Activated CD8-positive, alpha-beta T cell treated with anti-CD3 and anti-CD28 coated beads, Interleukin-2, amount 10 ng/mL, durations not matched to agents 7 days and 5 days (primary cell): ENCODE measurements around the gene R3HCC1L. TPM values are rescaled to one million over a fixed set of nuclear protein-coding genes. Genes with fewer than 3 reads are reported as not detected.

ENCODE experiments used
- ATAC-seq: fragments of 150-1000 bp; cut with Tn5 transposase; one replicate; pipeline ENCODE4 v1.10.0; 2021; ENCODE audit warnings: moderate library complexity
- CTCF ChIA-PET: fragments of 350-600 bp; sonication (Branson Sonifier 250); formaldehyde crosslinking; loops from one replicate; lab custom pipeline; 2021; ENCODE audit warnings: antibody characterized with exemption; lab: Charles Lee
- POLR2A ChIA-PET: fragments of 350-600 bp; sonication (Branson Sonifier 250); formaldehyde crosslinking; loops from one replicate; lab custom pipeline; 2021; ENCODE audit warnings: antibody characterized with exemption; lab: Charles Lee
- DNase-seq: peaks from one replicate; pipeline ENCODE4 v3.0.0-alpha.2; 2020
- H3K27ac Mint-ChIP-seq: one replicate; pipeline ENCODE4 v1.8.0; 2021; ENCODE audit warnings: mild to moderate bottlenecking, mixed read lengths
- H3K27me3 Mint-ChIP-seq: one replicate; pipeline ENCODE4 v1.8.0; 2021; ENCODE audit warnings: low read depth, mixed read lengths
- H3K36me3 Mint-ChIP-seq: one replicate; pipeline ENCODE4 v1.8.0; 2021; ENCODE audit warnings: low read depth, mixed read lengths
- H3K4me1 Mint-ChIP-seq: one replicate; pipeline ENCODE4 v1.8.0; 2021; ENCODE audit warnings: low read depth, mixed read lengths
- H3K4me3 Mint-ChIP-seq: one replicate; pipeline ENCODE4 v1.8.0; 2021; ENCODE audit warnings: mild to moderate bottlenecking, mixed read lengths
- H3K9me3 Mint-ChIP-seq: one replicate; pipeline ENCODE4 v1.8.0; 2022; ENCODE audit warnings: mixed read lengths; ENCODE audit not compliant: insufficient read depth
- total RNA-seq, 2 experiments: library from RNA; stranded (reverse); gene quantifications; one replicate each; pipeline ENCODE4 v1.2.3, GENCODE V29; 2021

Gene R3HCC1L
- total RNA-seq, 2 experiments from 2014 or later: 18.2 to 20.3 TPM

GRCh38 chr10:98272656-98273055, 138.2 kb downstream of the R3HCC1L start:
- no peak overlapping the region for H3K27ac Mint-ChIP-seq

DNA sequence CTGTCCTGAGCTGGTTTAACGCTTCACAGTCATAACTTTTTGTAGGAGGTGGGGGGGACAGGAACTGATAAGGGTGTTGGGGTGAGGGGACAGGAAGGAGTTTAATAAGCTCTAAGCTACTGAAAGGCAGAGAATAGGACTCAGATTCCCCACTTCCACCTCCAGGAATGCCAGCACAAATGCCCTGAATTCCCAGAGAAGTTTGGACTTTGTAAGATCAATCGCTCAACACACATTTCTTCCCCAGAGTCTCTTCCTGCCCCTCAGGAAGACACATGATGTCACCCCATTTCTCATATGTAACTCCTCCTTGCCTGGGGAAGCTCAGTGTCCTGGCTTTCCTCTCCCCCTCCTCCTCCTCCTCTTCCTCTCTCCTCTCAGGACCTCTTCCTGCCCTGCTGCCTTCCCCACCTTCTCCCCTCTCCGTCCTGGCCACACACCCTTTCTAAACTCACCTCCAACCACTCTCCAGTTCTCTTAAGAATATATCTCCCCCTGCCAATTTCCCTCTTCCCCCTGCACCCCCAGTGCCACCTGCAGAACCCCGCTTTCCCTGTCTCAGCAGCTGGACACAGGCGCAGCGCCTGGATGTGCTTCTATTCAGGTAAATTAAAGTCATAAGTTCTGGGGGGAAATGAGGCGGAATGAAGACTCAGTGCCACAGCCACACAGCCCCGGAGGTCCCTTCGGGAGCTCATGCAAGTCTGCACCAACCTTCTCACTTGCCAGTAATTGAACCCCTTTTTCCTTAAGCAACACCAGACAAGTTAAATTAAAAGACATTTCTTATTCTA, 138.8 kb downstream of the R3HCC1L start:
- Mint-ChIP-seq H3K9me3 (no peaks in the 10 kb centered on the region), H3K4me1 (peaks cover 4% of the 10 kb centered on the region), H3K27me3 (peaks cover 38% of the 10 kb centered on the region), H3K36me3 (no peaks in the 10 kb centered on the region), H3K27ac (no peak overlapping the region), H3K4me3 (no peak overlapping the region)
- POLR2A ChIA-PET: no interaction called here
- CTCF ChIA-PET: no interaction called here
- ATAC-seq (no peak), DNase-seq (no peak)

More at GRCh38 chr10:98272656-98273055, 138.2 kb downstream of the R3HCC1L start:
- peaks cover 4% of the 10 kb centered on the region for H3K4me1 Mint-ChIP-seq
- ATAC-seq (no peak), DNase-seq (no peak)
- ChIA-PET CTCF (no interaction called here), POLR2A (no interaction called here)
- H3K36me3 Mint-ChIP-seq: no peaks in the 10 kb centered on the region
- peaks cover 38% of the 10 kb centered on the region for H3K27me3 Mint-ChIP-seq
- H3K9me3 Mint-ChIP-seq: no peaks in the 10 kb centered on the region
- no peak overlapping the region for H3K4me3 Mint-ChIP-seq

- Mint-ChIP-seq H3K9me3 (no peaks in the 10 kb centered on the region), H3K4me1 (no peaks in the 10 kb centered on the region), H3K36me3 (no peaks in the 10 kb centered on the region), H3K27me3 (peaks cover 34% of the 10 kb centered on the region), H3K27ac (no peak overlapping the region), H3K4me3 (no peak overlapping the region)
- ATAC-seq: no peak
- CTCF ChIA-PET: no interaction called here
- DNase-seq: no peak
- POLR2A ChIA-PET: no interaction called here
Observed at GRCh38 chr10:98274562-98274961, 140.1 kb downstream of the R3HCC1L start.

GRCh38 chr10:98276311-98276710, 141.9 kb downstream of the R3HCC1L start:
- DNase-seq (no peak), ATAC-seq (no peak)
- POLR2A ChIA-PET: no interaction called here
- H3K9me3 Mint-ChIP-seq: no peaks in the 10 kb centered on the region
- H3K4me3 Mint-ChIP-seq: no peak overlapping the region
- H3K36me3 Mint-ChIP-seq: no peaks in the 10 kb centered on the region
- peaks cover 27% of the 10 kb centered on the region for H3K27me3 Mint-ChIP-seq
- CTCF ChIA-PET: no interaction called here
- H3K27ac Mint-ChIP-seq: no peak overlapping the region
- H3K4me1 Mint-ChIP-seq: no peaks in the 10 kb centered on the region

- no peak for ATAC-seq
- DNase-seq: no peak
- H3K4me1 Mint-ChIP-seq: no peaks in the 10 kb centered on the region
- ChIA-PET CTCF (interaction anchor here (1.4 kb wide), 1 partner anchor 244 kb away, joined by 5 read pairs; no protein-coding TSS in a partner anchor), POLR2A (no interaction called here)
- no peaks in the 10 kb centered on the region for H3K9me3 Mint-ChIP-seq
- no peaks in the 10 kb centered on the region for H3K36me3 Mint-ChIP-seq
- H3K4me3 Mint-ChIP-seq: no peak overlapping the region
- peaks cover 16% of the 10 kb centered on the region for H3K27me3 Mint-ChIP-seq
- H3K27ac Mint-ChIP-seq: no peak overlapping the region
Observed at GRCh38 chr10:98285416-98285815, 151.0 kb downstream of the R3HCC1L start.

DNA sequence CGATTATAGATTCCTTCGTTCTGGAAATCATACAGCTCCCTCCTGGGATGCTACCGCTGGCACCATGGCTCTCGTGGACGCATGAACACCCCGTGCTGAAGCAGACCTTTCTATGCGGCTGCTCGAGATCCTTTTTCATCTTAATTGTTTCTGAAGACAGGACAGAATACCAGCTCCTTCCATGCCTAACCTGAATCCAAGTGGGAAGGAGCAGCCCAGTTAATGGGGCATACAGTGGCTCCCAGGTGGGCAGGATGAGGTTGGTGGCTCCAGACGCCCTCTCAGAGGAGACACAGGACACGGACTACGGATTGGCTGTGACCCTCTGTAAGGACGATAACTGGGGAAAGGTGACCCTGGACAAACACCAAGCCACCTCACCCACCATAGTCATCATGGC, 152.0 kb downstream of the R3HCC1L start:
- Mint-ChIP-seq H3K9me3 (no peaks in the 10 kb centered on the region), H3K27ac (no peak overlapping the region), H3K4me3 (no peak overlapping the region), H3K27me3 (peaks cover 13% of the 10 kb centered on the region), H3K4me1 (no peaks in the 10 kb centered on the region), H3K36me3 (no peaks in the 10 kb centered on the region)
- ChIA-PET CTCF (no interaction called here), POLR2A (no interaction called here)
- DNase-seq (no peak), ATAC-seq (no peak)

GRCh38 chr10:98287321-98287720, 152.9 kb downstream of the R3HCC1L start:
- peaks cover 7% of the 10 kb centered on the region for H3K27me3 Mint-ChIP-seq
- DNase-seq: no peak
- no peak overlapping the region for H3K4me3 Mint-ChIP-seq
- CTCF ChIA-PET: no interaction called here
- no peaks in the 10 kb centered on the region for H3K36me3 Mint-ChIP-seq
- no peak overlapping the region for H3K27ac Mint-ChIP-seq
- POLR2A ChIA-PET: no interaction called here
- no peaks in the 10 kb centered on the region for H3K9me3 Mint-ChIP-seq
- no peaks in the 10 kb centered on the region for H3K4me1 Mint-ChIP-seq
- ATAC-seq: no peak

DNA sequence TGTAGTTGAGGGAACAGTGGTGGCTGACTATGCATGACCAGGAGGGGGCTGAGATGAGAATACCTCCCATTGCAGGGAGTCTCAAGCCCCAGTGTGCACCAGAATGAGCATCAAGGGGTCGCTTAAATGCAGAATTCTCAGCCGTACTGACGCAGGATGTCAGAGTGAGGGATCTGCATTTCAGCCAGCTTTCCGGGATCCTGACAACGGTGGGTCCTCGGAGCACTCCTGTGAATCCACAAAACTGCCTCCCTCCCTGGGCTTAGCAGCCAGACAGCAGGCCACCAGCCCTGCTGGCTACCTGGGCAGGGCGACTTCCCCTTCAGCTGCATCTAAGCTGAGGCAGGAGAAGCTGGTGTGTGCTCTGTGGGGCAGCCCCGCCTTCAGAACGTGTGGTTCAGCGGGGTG, 155.3 kb downstream of the R3HCC1L start:
- no peak for ATAC-seq
- Mint-ChIP-seq H3K4me3 (no peak overlapping the region), H3K4me1 (no peaks in the 10 kb centered on the region), H3K9me3 (no peaks in the 10 kb centered on the region), H3K36me3 (no peaks in the 10 kb centered on the region), H3K27ac (no peak overlapping the region), H3K27me3 (peaks cover 5% of the 10 kb centered on the region)
- ChIA-PET CTCF (no interaction called here), POLR2A (no interaction called here)
- no peak for DNase-seq

- no peak for DNase-seq
- Mint-ChIP-seq H3K27me3 (peaks cover 8% of the 10 kb centered on the region), H3K4me3 (no peak overlapping the region), H3K36me3 (no peaks in the 10 kb centered on the region), H3K9me3 (no peaks in the 10 kb centered on the region), H3K27ac (no peak overlapping the region), H3K4me1 (no peaks in the 10 kb centered on the region)
- ChIA-PET POLR2A (no interaction called here), CTCF (interaction anchor here (0.9 kb wide), 1 partner anchor 123 kb away, joined by 3 read pairs; no protein-coding TSS in a partner anchor)
- ATAC-seq: no peak
Observed at GRCh38 chr10:98292971-98293370, 158.5 kb downstream of the R3HCC1L start.

GRCh38 chr10:98293550-98294269, 159.3 kb downstream of the R3HCC1L start:
- H3K27ac Mint-ChIP-seq: no peak overlapping the region
- H3K36me3 Mint-ChIP-seq: no peaks in the 10 kb centered on the region

DNA sequence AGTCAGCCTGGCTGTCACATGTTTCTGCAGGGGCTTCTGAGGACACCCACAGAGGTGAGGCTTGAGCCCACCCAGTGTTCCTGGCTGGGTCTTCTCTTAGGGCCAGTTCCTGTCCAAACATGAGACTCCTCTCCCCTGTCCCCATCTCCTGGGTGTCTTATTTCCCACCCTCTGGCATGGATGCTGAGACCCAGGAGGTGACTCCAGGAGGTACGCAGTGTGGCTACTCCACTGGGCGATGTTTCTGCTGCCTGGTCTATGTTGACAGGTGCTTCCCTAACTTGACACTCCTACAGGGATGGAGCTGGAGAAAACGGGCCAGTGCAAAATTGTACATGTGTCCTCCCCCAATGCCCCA, 159.8 kb downstream of the R3HCC1L start:
- H3K27ac Mint-ChIP-seq: no peak overlapping the region
- DNase-seq: no peak

More at GRCh38 chr10:98293550-98294269, 159.3 kb downstream of the R3HCC1L start:
- H3K27me3 Mint-ChIP-seq: peaks cover 8% of the 10 kb centered on the region
- no peaks in the 10 kb centered on the region for H3K9me3 Mint-ChIP-seq
- ATAC-seq: no peak
- no peaks in the 10 kb centered on the region for H3K4me1 Mint-ChIP-seq
- POLR2A ChIA-PET: no interaction called here
- no peak for DNase-seq
- H3K4me3 Mint-ChIP-seq: no peak overlapping the region
- CTCF ChIA-PET: interaction anchor here (0.9 kb wide), 1 partner anchor 123 kb away, joined by 3 read pairs; no protein-coding TSS in a partner anchor

More for the DNA sequence above, 159.8 kb downstream of the R3HCC1L start:
- H3K4me3 Mint-ChIP-seq: no peak overlapping the region
- H3K27me3 Mint-ChIP-seq: peaks cover 8% of the 10 kb centered on the region
- CTCF ChIA-PET: no interaction called here
- H3K9me3 Mint-ChIP-seq: no peaks in the 10 kb centered on the region
- POLR2A ChIA-PET: no interaction called here
- no peak for ATAC-seq
- H3K36me3 Mint-ChIP-seq: no peaks in the 10 kb centered on the region
- no peaks in the 10 kb centered on the region for H3K4me1 Mint-ChIP-seq
